WTC11 (cell line): ENCODE measurements around the gene NOC3L. TPM values are rescaled to one million over a fixed set of nuclear protein-coding genes. Genes with fewer than 3 reads are reported as not detected.

ENCODE experiments used
- ATAC-seq: fragments of 200-7000 bp; cut with Tn5 transposase; 2 replicates; pipeline ENCODE4 v1.10.0; 2021; ENCODE audit warnings: mild to moderate bottlenecking, moderate library complexity
- CTCF ChIA-PET: fragments of 300-600 bp; sonication (Branson Sonifier 250); formaldehyde crosslinking; loops from one replicate; lab custom pipeline; 2021; ENCODE audit warnings: antibody characterized with exemption; lab: Charles Lee
- POLR2A ChIA-PET: fragments of 350-600 bp; sonication (Branson Sonifier 250); formaldehyde crosslinking; loops from one replicate; lab custom pipeline; 2021; ENCODE audit warnings: antibody characterized with exemption; lab: Charles Lee
- DNase-seq: peaks from one replicate; pipeline ENCODE4 v3.0.0; 2021; ENCODE audit warnings: low spot score
- H3K27ac Mint-ChIP-seq: 2 replicates; pipeline ENCODE4 v1.8.0; 2021; ENCODE audit warnings: mixed read lengths
- H3K27me3 Mint-ChIP-seq: 2 replicates; pipeline ENCODE4 v1.8.0; 2021; ENCODE audit warnings: low read depth, mild to moderate bottlenecking, moderate library complexity, mixed read lengths
- H3K36me3 Mint-ChIP-seq: 2 replicates; pipeline ENCODE4 v1.8.0; 2021; ENCODE audit warnings: mixed read lengths
- H3K4me1 Mint-ChIP-seq: 2 replicates; pipeline ENCODE4 v1.8.0; 2022; ENCODE audit warnings: mixed read lengths
- H3K4me3 Mint-ChIP-seq: 2 replicates; pipeline ENCODE4 v1.8.0; 2021; ENCODE audit warnings: mild to moderate bottlenecking, moderate library complexity, mixed read lengths
- H3K9me3 Mint-ChIP-seq: 2 replicates; pipeline ENCODE4 v1.8.0; 2021; ENCODE audit warnings: mixed read lengths
- ATF3 ChIP-seq: sonication (generic); formaldehyde crosslinking; conservative IDR thresholded peaks from 2 replicates; pipeline ENCODE4 v1.8.1; 2022; ENCODE audit warnings: mild to moderate bottlenecking, missing genetic modification reagents
- ATF6 ChIP-seq: sonication (generic); formaldehyde crosslinking; IDR thresholded peaks from 2 replicates; pipeline ENCODE4 v1.8.1; 2023; ENCODE audit warnings: mild to moderate bottlenecking, missing genetic modification reagents
- E2F4 ChIP-seq: sonication (generic); formaldehyde crosslinking; IDR thresholded peaks from 2 replicates; pipeline ENCODE4 v1.8.1; 2022; ENCODE audit warnings: low read depth, mild to moderate bottlenecking, moderate library complexity, missing genetic modification reagents, borderline replicate concordance
- ELF4 ChIP-seq: sonication (generic); formaldehyde crosslinking; IDR thresholded peaks from 2 replicates; pipeline ENCODE4 v1.8.1; 2022; ENCODE audit warnings: low read depth, mild to moderate bottlenecking, moderate library complexity, missing genetic modification reagents
- FOXK1 ChIP-seq: sonication (generic); formaldehyde crosslinking; IDR thresholded peaks from 2 replicates; pipeline ENCODE4 v1.8.0; 2022; ENCODE audit warnings: mild to moderate bottlenecking, moderate library complexity, missing genetic modification reagents
- GABPB1 ChIP-seq: sonication (generic); formaldehyde crosslinking; IDR thresholded peaks from 2 replicates; pipeline ENCODE4 v1.8.1; 2023; ENCODE audit warnings: mild to moderate bottlenecking, missing genetic modification reagents
- GRHL2 ChIP-seq: fragments of 250-450 bp; sonication (Bioruptor Pico); IDR thresholded peaks from 2 replicates; pipeline ENCODE4 v1.8.0; 2022; ENCODE audit warnings: mild to moderate bottlenecking, moderate library complexity; ENCODE audit not compliant: insufficient replicate concordance, severe bottlenecking
- HMGA2 ChIP-seq: fragments of 250-450 bp; sonication (Bioruptor Pico); IDR thresholded peaks from 2 replicates; pipeline ENCODE4 v1.4.0; 2021; ENCODE audit warnings: mild to moderate bottlenecking, moderate library complexity
- IRF2 ChIP-seq: sonication (generic); formaldehyde crosslinking; IDR thresholded peaks from 2 replicates; pipeline ENCODE4 v1.8.0; 2022; ENCODE audit warnings: low read depth, missing genetic modification reagents, borderline replicate concordance
- MAX ChIP-seq: sonication (generic); formaldehyde crosslinking; IDR thresholded peaks from 2 replicates; pipeline ENCODE4 v1.8.0; 2022; ENCODE audit warnings: mild to moderate bottlenecking, missing genetic modification reagents
- OVOL2 ChIP-seq: fragments of 250-450 bp; sonication (Bioruptor Pico); IDR thresholded peaks from 2 replicates; pipeline ENCODE4 v1.9.0; 2021; ENCODE audit warnings: mild to moderate bottlenecking, borderline replicate concordance
- PRRX2 ChIP-seq: fragments of 250-450 bp; sonication (Bioruptor Pico); IDR thresholded peaks from 2 replicates; pipeline ENCODE4 v1.8.0; 2021; ENCODE audit warnings: mild to moderate bottlenecking
- RELA ChIP-seq: sonication (generic); formaldehyde crosslinking; IDR thresholded peaks from 2 replicates; pipeline ENCODE4 v1.8.1; 2022; ENCODE audit warnings: missing genetic modification reagents, mild to moderate bottlenecking, borderline replicate concordance
- SMAD3 ChIP-seq: sonication (generic); formaldehyde crosslinking; IDR thresholded peaks from 2 replicates; pipeline ENCODE4 v1.8.0; 2022; ENCODE audit warnings: missing genetic modification reagents, mild to moderate bottlenecking, borderline replicate concordance
- SP1 ChIP-seq: sonication (generic); formaldehyde crosslinking; conservative IDR thresholded peaks from 2 replicates; pipeline ENCODE4 v1.8.1; 2022; ENCODE audit warnings: missing genetic modification reagents
- ZNF219 ChIP-seq: sonication (generic); formaldehyde crosslinking; IDR thresholded peaks from 2 replicates; pipeline ENCODE4 v1.8.0; 2023; ENCODE audit warnings: missing genetic modification reagents, mild to moderate bottlenecking, borderline replicate concordance
- ZNF317 ChIP-seq: sonication (generic); formaldehyde crosslinking; IDR thresholded peaks from 2 replicates; pipeline ENCODE4 v1.8.1; 2023; ENCODE audit warnings: low read depth, mild to moderate bottlenecking, moderate library complexity, missing genetic modification reagents, borderline replicate concordance
- ZNF423 ChIP-seq: fragments of 250-450 bp; sonication (Bioruptor Pico); IDR thresholded peaks from 2 replicates; pipeline ENCODE4 v2.1.2; 2022; ENCODE audit warnings: mild to moderate bottlenecking, moderate library complexity
- total RNA-seq: library from RNA; stranded (reverse); gene quantifications from 3 replicates; pipeline ENCODE4 v1.2.3, GENCODE V29; 2021
- TF ChIP-seq, protein P1 (sequence below): sonication (generic); formaldehyde crosslinking; IDR thresholded peaks from 2 replicates; pipeline ENCODE4 v1.8.0; 2023; ENCODE audit warnings: mild to moderate bottlenecking, missing genetic modification reagents
- TF ChIP-seq, protein P2 (sequence below): fragments of 250-450 bp; sonication (Bioruptor Pico); conservative IDR thresholded peaks from 2 replicates; pipeline ENCODE4 v1.9.0; 2021; ENCODE audit warnings: mild to moderate bottlenecking

NOC3L gene
- total RNA-seq, 1 experiment from 2014 or later: 26.1 TPM

GRCh38 chr10:94315975-94316464 lies 46.7 kb downstream of the NOC3L start (continued):
- TF ChIP-seq, protein P1, sequence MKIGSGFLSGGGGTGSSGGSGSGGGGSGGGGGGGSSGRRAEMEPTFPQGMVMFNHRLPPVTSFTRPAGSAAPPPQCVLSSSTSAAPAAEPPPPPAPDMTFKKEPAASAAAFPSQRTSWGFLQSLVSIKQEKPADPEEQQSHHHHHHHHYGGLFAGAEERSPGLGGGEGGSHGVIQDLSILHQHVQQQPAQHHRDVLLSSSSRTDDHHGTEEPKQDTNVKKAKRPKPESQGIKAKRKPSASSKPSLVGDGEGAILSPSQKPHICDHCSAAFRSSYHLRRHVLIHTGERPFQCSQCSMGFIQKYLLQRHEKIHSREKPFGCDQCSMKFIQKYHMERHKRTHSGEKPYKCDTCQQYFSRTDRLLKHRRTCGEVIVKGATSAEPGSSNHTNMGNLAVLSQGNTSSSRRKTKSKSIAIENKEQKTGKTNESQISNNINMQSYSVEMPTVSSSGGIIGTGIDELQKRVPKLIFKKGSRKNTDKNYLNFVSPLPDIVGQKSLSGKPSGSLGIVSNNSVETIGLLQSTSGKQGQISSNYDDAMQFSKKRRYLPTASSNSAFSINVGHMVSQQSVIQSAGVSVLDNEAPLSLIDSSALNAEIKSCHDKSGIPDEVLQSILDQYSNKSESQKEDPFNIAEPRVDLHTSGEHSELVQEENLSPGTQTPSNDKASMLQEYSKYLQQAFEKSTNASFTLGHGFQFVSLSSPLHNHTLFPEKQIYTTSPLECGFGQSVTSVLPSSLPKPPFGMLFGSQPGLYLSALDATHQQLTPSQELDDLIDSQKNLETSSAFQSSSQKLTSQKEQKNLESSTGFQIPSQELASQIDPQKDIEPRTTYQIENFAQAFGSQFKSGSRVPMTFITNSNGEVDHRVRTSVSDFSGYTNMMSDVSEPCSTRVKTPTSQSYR (CRISPR knock-in tag): no peak

DNA sequence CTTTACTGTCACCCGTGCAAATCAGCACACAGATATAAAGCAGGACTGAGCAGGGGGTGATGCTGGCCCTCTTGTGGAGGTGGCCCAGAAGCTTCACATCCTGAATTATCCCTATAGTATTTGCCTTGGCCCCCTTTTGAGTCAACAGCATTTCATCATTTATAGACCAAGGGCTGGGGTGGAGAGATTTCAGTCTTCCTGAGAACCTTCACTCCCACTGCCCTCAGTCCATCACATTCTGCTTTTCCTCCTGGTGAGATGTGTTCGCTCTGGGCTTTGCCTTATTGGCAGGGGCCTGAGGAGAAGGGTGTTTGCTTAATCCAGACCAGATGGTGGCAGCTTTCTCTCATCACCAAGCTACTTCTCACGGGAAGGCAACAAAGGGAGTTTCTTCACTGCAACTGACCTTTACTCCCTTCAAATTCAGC lies 47.7 kb downstream of the NOC3L start:
- Mint-ChIP-seq H3K4me3 (no peak overlapping the region), H3K27me3 (0 out of 2 replicates have a peak, but pooled peaks cover 5% of the 10 kb centered on the region), H3K9me3 (no peaks in the 10 kb centered on the region; the same call in 1 of the 2 replicates), H3K27ac (no peak overlapping the region), H3K4me1 (no peaks in the 10 kb centered on the region), H3K36me3 (no peaks in the 10 kb centered on the region)
- TF ChIP-seq SMAD3 (CRISPR knock-in tag): no peak
- TF ChIP-seq GRHL2 (CRISPR knock-in tag): no peak
- DNase-seq (no peak), ATAC-seq (peak; percentile 70)
- POLR2A ChIA-PET: no interaction called here
- CTCF ChIA-PET: interaction anchor here (0.8 to 1.5 kb wide), 9 partner anchors 26 to 499 kb away, joined by 3 to 13 read pairs (median 4); partner anchors contain the start of gene PLCE1

DNA sequence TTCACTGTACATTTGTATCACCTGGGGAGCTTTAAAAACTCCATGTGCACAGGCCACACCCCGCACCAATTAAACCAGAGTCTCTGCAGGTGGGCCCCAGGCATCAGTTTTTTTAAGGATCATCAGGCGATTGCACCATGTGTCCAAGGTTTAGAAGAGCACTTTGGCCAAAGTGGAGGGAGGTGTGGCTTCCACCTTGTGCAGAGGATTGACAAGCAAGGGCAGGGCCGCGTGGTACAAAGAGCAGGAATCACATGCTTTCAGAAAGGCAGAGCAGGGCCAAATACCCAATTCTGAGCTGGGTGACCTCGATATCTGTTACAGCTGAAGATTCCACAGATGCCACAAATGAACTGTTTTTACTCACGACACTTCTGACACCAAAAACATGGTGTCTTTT lies 52.4 kb downstream of the NOC3L start:
- no peak for TF ChIP-seq E2F4 (CRISPR knock-in tag)
- peak; percentile 38; the same call in 1 of the 2 replicates for TF ChIP-seq GABPB1 (CRISPR knock-in tag)
- H3K27ac Mint-ChIP-seq: no peak overlapping the region
- ChIA-PET POLR2A (no interaction called here), CTCF (interaction anchor here (2.7 kb wide), 1 partner anchor 10 kb away, joined by 15 read pairs; no protein-coding TSS in a partner anchor)
- ATAC-seq (no peak), DNase-seq (no peak)
- H3K9me3 Mint-ChIP-seq: no peaks in the 10 kb centered on the region; the same call in 1 of the 2 replicates
- no peaks in the 10 kb centered on the region for H3K4me1 Mint-ChIP-seq
- H3K36me3 Mint-ChIP-seq: no peaks in the 10 kb centered on the region
- 0 out of 2 replicates have a peak, but pooled peaks cover 5% of the 10 kb centered on the region for H3K27me3 Mint-ChIP-seq
- no peak overlapping the region for H3K4me3 Mint-ChIP-seq

DNA sequence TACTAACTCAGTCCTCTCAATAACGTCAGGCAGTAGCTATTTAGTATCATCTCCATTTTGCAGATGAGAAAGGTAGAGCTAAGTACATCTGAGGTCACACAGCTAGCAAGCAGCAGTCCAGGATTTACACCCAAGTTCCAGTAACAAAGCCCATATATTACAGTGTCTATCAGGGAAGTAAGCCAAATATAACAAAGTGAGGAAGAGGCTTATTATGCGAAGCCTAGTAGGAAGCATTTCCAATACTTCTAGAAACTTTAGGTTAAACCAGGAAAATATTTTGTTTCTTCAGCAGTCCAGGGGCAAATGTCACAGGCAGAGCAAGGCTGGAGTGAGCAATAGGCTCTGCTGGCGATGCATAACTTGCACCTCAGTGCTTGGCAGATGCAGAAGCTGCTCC lies 53.9 kb downstream of the NOC3L start:
- no peak overlapping the region for H3K4me3 Mint-ChIP-seq
- H3K9me3 Mint-ChIP-seq: no peaks in the 10 kb centered on the region; the same call in 1 of the 2 replicates
- ChIA-PET CTCF (interaction anchor here (2.7 kb wide), 1 partner anchor 11 kb away, joined by 15 read pairs; no protein-coding TSS in a partner anchor), POLR2A (no interaction called here)
- 0 out of 2 replicates have a peak, but pooled peaks cover 5% of the 10 kb centered on the region for H3K27me3 Mint-ChIP-seq
- DNase-seq (no peak), ATAC-seq (no peak)
- H3K4me1 Mint-ChIP-seq: no peaks in the 10 kb centered on the region
- no peaks in the 10 kb centered on the region for H3K36me3 Mint-ChIP-seq
- no peak overlapping the region for H3K27ac Mint-ChIP-seq
- TF ChIP-seq IRF2 (no peak), HMGA2 (CRISPR knock-in tag) (no peak), SP1 (no peak), ZNF219 (CRISPR knock-in tag) (no peak), ZNF317 (CRISPR knock-in tag) (no peak), MAX (CRISPR knock-in tag) (no peak), OVOL2 (CRISPR knock-in tag) (no peak), PRRX2 (no peak), SMAD3 (CRISPR knock-in tag) (no peak), ATF6 (no peak), ATF3 (CRISPR knock-in tag) (no peak), ZNF423 (CRISPR knock-in tag) (no peak), ELF4 (CRISPR knock-in tag) (no peak), FOXK1 (CRISPR knock-in tag) (no peak), RELA (CRISPR knock-in tag) (no peak)
- TF ChIP-seq, protein P2, sequence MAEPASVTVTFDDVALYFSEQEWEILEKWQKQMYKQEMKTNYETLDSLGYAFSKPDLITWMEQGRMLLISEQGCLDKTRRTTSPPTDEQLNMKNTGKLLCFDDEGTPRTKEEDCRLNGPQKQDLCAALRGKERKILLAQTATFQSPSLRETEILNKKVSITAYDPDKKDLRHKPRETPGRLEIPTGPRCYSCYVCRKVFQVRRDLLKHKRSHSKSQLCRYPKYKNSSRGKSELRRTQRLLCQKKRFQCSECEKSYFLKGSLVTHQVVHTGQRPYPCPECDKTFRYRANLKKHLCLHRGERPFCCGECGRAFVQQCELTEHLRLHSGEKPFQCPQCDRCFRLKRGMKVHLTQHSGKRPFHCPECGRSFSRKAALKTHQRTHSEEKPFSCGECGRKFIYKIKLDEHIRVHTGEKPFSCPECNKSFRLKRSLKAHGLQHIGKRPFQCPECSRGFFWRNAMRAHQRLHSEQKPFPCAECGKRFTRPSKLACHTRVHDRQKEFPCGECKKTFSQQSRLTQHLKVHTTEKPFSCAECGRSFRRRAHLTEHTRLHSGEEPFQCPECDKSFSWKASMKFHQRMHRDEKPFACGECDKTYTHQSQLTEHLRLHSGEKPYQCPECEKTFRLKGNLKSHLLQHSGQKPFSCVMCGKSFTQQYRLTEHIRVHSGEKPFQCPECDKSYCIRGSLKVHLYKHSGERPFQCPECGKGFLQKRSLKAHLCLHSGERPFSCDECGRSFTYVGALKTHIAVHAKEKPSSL (CRISPR knock-in tag): no peak
